GM18951 (cell line): ENCODE data around the gene MLLT3.

Experiments
- POLR2A ChIP-seq: IDR thresholded peaks from 4 replicates; pipeline ENCODE4 v1.6.1; 2011; ENCODE audit warnings: mild to moderate bottlenecking; ENCODE audit not compliant: insufficient read length, insufficient read depth; ENCODE audit errors: extremely low read depth
- in situ Hi-C: fragments of 300-500 bp; cut with MboI; formaldehyde crosslinking; loops from one replicate; pipeline ENCODE4 v1.12.0; 2022; ENCODE audit warnings: low sequenced_read_pairs, mixed read lengths, inconsistent platforms; ENCODE audit not compliant: unreplicated experiment

Gene MLLT3

GRCh38 chr9:20351715-20352114 lies 270.6 kb downstream of the MLLT3 start:
- TF ChIP-seq POLR2A, result no peak
- in situ Hi-C loops, result loop anchor here (10.0 to 25.0 kb wide), 3 partner anchors 273 to 761 kb away; partner anchors contain the start of gene MLLT3

GRCh38 chr9:20349568-20349967 lies 272.7 kb downstream of the MLLT3 start:
- TF ChIP-seq POLR2A, result no peak
- in situ Hi-C loops, result loop anchor here (25.0 kb wide), 1 partner anchor 412 kb away; no protein-coding TSS in a partner anchor

- in situ Hi-C loops, result loop anchor here (25.0 kb wide), 1 partner anchor 406 kb away; no protein-coding TSS in a partner anchor
- no peak for TF ChIP-seq POLR2A
Measured at GRCh38 chr9:20343325-20343724, 279.0 kb downstream of the MLLT3 start.

- TF ChIP-seq POLR2A, result no peak
- in situ Hi-C loops, result loop anchor here (25.0 kb wide), 1 partner anchor 403 kb away; no protein-coding TSS in a partner anchor
Measured at GRCh38 chr9:20340511-20340861, 281.8 kb downstream of the MLLT3 start.

- in situ Hi-C loops, result loop anchor here (25.0 kb wide), 1 partner anchor 398 kb away; no protein-coding TSS in a partner anchor
- TF ChIP-seq POLR2A, result no peak
Measured at GRCh38 chr9:20335668-20336332, 286.5 kb downstream of the MLLT3 start.

- in situ Hi-C loops, result loop anchor here (25.0 kb wide), 1 partner anchor 397 kb away; no protein-coding TSS in a partner anchor
- no peak for TF ChIP-seq POLR2A
Measured at GRCh38 chr9:20333991-20334390, 288.3 kb downstream of the MLLT3 start.

GRCh38 chr9:20331095-20331685 lies 291.1 kb downstream of the MLLT3 start:
- in situ Hi-C loops, result loop anchor here (25.0 kb wide), 1 partner anchor 394 kb away; no protein-coding TSS in a partner anchor

GRCh38 chr9:20330688-20331087 lies 291.6 kb downstream of the MLLT3 start:
- in situ Hi-C loops, result loop anchor here (25.0 kb wide), 1 partner anchor 393 kb away; no protein-coding TSS in a partner anchor
- no peak for TF ChIP-seq POLR2A

More at GRCh38 chr9:20331095-20331685, 291.1 kb downstream of the MLLT3 start:
- TF ChIP-seq POLR2A, result no peak

- in situ Hi-C loops, result loop anchor here (25.0 kb wide), 1 partner anchor 389 kb away; no protein-coding TSS in a partner anchor
- TF ChIP-seq POLR2A, result no peak
Measured at GRCh38 chr9:20326516-20326915, 295.8 kb downstream of the MLLT3 start.

GRCh38 chr9:20325008-20325407 lies 297.3 kb downstream of the MLLT3 start:
- in situ Hi-C loops, result loop anchor here (25.0 kb wide), 1 partner anchor 388 kb away; no protein-coding TSS in a partner anchor
- no peak for TF ChIP-seq POLR2A

GRCh38 chr9:20322212-20322611 lies 300.1 kb downstream of the MLLT3 start:
- in situ Hi-C loops, result no loop called here
- TF ChIP-seq POLR2A, result no peak

GRCh38 chr9:20321423-20322082 lies 300.7 kb downstream of the MLLT3 start:
- TF ChIP-seq POLR2A, result no peak
- in situ Hi-C loops, result no loop called here

- no peak for TF ChIP-seq POLR2A
- in situ Hi-C loops, result no loop called here
Measured at GRCh38 chr9:20320921-20321320, 301.4 kb downstream of the MLLT3 start.
